PFSK-1 (cell line): ENCODE results near the gene CYSLTR2.

Source experiments
- FOXP2 ChIP-seq: optimal IDR thresholded peaks from 2 replicates; pipeline ENCODE3; 2011; ENCODE audit warnings: borderline replicate concordance, control low read depth, inconsistent platforms; ENCODE audit not compliant: insufficient read depth; ENCODE audit errors: extremely low read length, extremely low read depth
- POLR2AphosphoS5 ChIP-seq: IDR thresholded peaks from 2 replicates; pipeline ENCODE4 v1.6.1; 2012; ENCODE audit warnings: low read depth, mild to moderate bottlenecking, control low read depth, low read length, moderate library complexity
- SIN3A ChIP-seq: IDR thresholded peaks from 2 replicates; pipeline ENCODE4 v1.6.1; 2012; ENCODE audit warnings: mild to moderate bottlenecking, low read length, moderate library complexity, borderline replicate concordance; ENCODE audit not compliant: insufficient read depth
- TAF1 ChIP-seq: IDR thresholded peaks from 2 replicates; pipeline ENCODE4 v1.6.1; 2012; ENCODE audit warnings: low read length, control low read depth, borderline replicate concordance; ENCODE audit not compliant: insufficient read depth
- TF ChIP-seq, protein P1 (sequence below), 2 experiments: IDR thresholded peaks; 2 replicates each; pipeline versions ENCODE4 v1.6.1 to v1.8.0; 2011 to 2012; ENCODE audit warnings: low read depth in 2 of 2, low read length in 2 of 2, control low read depth in 1 of 2, inconsistent platforms in 1 of 2, mild to moderate bottlenecking in 1 of 2, moderate library complexity in 1 of 2; ENCODE audit not compliant: insufficient read depth in 1 of 2

Gene CYSLTR2

DNA sequence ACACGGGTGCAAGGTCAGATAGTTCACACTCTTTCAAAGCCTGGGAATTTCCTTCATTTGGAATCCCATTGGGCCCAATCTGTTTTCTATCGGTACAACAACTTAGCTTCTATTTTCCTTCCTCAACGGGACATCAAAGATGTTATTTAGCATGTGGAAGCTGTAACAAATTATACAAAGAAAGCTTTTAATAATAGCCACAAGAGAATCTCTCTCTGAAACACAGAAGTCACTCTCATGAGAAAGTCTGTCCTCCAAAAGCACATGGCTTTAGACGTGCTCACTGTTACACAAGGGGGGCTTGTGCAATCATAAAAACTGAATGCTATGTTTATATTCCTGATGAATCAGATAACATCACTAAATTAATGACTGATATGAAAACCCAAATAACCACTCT, 28.9 kb upstream of the CYSLTR2 start:
- TF ChIP-seq, protein P1, sequence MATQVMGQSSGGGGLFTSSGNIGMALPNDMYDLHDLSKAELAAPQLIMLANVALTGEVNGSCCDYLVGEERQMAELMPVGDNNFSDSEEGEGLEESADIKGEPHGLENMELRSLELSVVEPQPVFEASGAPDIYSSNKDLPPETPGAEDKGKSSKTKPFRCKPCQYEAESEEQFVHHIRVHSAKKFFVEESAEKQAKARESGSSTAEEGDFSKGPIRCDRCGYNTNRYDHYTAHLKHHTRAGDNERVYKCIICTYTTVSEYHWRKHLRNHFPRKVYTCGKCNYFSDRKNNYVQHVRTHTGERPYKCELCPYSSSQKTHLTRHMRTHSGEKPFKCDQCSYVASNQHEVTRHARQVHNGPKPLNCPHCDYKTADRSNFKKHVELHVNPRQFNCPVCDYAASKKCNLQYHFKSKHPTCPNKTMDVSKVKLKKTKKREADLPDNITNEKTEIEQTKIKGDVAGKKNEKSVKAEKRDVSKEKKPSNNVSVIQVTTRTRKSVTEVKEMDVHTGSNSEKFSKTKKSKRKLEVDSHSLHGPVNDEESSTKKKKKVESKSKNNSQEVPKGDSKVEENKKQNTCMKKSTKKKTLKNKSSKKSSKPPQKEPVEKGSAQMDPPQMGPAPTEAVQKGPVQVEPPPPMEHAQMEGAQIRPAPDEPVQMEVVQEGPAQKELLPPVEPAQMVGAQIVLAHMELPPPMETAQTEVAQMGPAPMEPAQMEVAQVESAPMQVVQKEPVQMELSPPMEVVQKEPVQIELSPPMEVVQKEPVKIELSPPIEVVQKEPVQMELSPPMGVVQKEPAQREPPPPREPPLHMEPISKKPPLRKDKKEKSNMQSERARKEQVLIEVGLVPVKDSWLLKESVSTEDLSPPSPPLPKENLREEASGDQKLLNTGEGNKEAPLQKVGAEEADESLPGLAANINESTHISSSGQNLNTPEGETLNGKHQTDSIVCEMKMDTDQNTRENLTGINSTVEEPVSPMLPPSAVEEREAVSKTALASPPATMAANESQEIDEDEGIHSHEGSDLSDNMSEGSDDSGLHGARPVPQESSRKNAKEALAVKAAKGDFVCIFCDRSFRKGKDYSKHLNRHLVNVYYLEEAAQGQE (IDR thresholded peaks at IDR 0.05; ENCODE audit: insufficient read depth in 1 of 2, low read depth in 2 of 2, low read length in 2 of 2), result no peak
- no peak for TF ChIP-seq SIN3A
- TF ChIP-seq POLR2AphosphoS5, result no peak
- TF ChIP-seq FOXP2, result no peak
- TF ChIP-seq TAF1, result no peak

DNA sequence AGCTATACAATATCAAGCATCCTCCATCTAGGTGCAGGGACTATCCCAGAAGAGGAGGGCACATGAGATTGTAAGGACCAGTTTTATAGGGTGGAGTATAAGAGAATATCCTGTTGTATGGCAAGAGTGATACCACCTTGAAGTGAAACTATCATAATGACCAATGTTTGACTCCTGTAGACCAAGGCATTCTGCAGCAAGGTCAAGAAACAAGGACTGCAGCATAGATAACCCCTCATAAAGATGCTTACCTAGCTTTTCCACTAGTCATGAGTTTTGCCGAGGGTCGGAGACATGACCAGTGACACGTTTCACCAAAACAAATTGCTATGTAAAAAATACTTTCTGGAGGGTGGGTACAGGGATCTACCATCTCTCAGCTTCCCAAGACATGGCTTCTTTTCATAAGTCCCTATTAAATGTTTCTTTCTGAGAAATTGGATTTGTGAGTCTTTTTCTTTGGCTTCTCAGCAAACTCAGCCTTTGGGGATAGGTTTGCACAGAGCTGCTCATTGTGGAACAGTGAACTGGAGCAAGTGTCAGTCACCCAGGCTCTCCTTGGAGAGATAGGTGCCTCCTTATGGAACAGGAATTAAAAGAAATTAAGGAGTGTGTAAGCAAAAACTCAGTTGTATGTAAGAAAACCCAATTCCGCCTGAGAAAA, 28.2 kb upstream of the CYSLTR2 start:
- TF ChIP-seq SIN3A, result no peak
- TF ChIP-seq, protein P1 (IDR thresholded peaks at IDR 0.05; ENCODE audit: insufficient read depth in 1 of 2, low read depth in 2 of 2, low read length in 2 of 2), result no peak
- no peak for TF ChIP-seq FOXP2
- no peak for TF ChIP-seq POLR2AphosphoS5
- TF ChIP-seq TAF1, result no peak

DNA sequence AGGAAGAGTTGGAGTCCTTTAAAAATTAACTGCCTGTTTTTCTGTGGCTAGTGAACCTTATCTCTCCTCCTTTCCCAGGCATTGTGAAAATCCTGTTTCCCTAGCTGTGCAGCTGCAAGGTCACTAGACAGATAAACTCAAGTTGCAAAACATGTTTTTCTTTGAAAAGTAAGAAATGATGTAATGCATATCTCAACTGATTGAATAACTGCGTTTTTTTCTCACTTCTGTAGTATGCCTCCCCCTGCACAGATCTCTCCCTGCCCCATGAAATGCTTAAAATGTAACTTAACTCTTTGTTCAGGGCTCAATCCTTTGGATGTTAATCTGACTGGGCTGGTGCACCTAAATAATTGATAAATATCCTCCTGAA, 27.7 kb upstream of the CYSLTR2 start:
- TF ChIP-seq, protein P1 (IDR thresholded peaks at IDR 0.05; ENCODE audit: insufficient read depth in 1 of 2, low read depth in 2 of 2, low read length in 2 of 2), result no peak
- TF ChIP-seq POLR2AphosphoS5 (no peak), SIN3A (no peak), TAF1 (no peak), FOXP2 (no peak)

DNA sequence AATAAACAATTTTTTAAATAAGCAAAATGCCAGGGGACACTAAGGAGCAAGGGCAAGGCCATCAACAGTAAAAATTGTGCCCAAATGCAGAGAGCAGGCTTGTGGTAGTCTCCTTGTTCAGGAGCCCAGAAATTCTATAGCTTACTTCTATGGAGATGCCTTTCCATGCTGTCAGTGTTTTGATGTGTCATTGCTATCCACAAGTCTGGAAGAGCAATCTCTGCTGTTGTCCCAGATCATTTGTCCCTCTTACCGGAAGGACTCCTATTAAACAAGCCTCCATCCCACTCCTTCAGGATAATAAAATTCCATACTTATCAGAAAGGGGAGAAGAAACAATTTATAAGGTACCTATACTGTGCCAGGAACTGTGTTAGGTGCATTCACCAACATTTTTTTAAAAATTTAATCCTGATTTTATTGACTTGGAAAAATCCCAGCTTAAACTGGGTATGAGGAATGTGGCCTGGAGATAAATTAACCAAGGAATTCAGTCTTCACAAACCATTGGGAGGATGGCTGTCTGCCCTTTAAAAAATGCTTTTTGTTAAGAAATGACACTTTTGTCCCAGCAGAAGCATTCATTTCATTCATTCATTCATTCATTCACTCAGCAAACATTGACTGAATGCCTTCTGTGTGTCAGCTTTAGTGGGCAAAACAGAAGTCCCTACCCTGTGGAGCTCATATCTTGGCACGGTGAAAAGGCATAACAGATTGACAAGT, 26.8 kb upstream of the CYSLTR2 start:
- TF ChIP-seq POLR2AphosphoS5 (no peak), SIN3A (no peak), FOXP2 (no peak), TAF1 (no peak)
- TF ChIP-seq, protein P1 (IDR thresholded peaks at IDR 0.05; ENCODE audit: insufficient read depth in 1 of 2, low read depth in 2 of 2, low read length in 2 of 2), result no peak
